ENCODE results near the gene TEAD2.

GRCh38 chr19:49362929-49363267 lies 682 bp upstream of the TEAD2 start:
- TF ChIP-seq CTCF (IDR thresholded peaks at IDR 0.05; ENCODE audit: insufficient read depth, low read length, poor library complexity, severe bottlenecking) (no peak), EZH2phosphoT487 (conservative IDR thresholded peaks at IDR 0.05; ENCODE audit: low read length) (no peak)

Data from SU-DHL-6 (cell line).